ENCODE results near the gene MAGI2.

DNA sequence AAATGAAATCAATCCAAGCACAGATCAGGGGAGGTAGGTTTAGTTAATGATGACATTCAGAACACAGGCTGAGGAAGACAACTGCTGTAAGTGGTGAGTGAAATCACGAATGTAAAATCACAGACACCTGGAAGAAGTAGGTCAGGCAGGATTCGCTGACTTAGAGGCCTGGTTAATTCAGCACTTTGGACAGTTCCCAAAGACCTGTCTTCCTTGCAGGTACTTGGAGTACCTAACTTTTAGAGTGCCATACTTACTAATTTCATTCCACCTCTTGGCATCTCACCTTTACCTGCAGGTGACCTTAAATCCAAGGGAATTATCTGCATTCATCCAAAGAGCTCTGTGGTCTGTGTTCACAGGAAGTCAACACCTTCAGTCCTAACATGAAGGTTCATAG is 832.5 kb downstream of the MAGI2 start:
- TF ChIP-seq POLR2A (IDR thresholded peaks at IDR 0.05) (no peak), POLR2AphosphoS5 (IDR thresholded peaks at IDR 0.05) (no peak)
- TF ChIP-seq, protein P1, sequence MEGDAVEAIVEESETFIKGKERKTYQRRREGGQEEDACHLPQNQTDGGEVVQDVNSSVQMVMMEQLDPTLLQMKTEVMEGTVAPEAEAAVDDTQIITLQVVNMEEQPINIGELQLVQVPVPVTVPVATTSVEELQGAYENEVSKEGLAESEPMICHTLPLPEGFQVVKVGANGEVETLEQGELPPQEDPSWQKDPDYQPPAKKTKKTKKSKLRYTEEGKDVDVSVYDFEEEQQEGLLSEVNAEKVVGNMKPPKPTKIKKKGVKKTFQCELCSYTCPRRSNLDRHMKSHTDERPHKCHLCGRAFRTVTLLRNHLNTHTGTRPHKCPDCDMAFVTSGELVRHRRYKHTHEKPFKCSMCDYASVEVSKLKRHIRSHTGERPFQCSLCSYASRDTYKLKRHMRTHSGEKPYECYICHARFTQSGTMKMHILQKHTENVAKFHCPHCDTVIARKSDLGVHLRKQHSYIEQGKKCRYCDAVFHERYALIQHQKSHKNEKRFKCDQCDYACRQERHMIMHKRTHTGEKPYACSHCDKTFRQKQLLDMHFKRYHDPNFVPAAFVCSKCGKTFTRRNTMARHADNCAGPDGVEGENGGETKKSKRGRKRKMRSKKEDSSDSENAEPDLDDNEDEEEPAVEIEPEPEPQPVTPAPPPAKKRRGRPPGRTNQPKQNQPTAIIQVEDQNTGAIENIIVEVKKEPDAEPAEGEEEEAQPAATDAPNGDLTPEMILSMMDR (IDR thresholded peaks at IDR 0.05) = no peak

Measured in breast epithelium (tissue), 3 donors.